NCI-H774 (cell line): ENCODE results near the gene NID1.
A peak's percentile ranks its signal among the peaks of the same experiment; 100 is the strongest.

Experiments used
- DNase-seq: peaks from one replicate; lab custom pipeline; 2025; lab: John Stamatoyannopoulos, UW

The NID1 gene, protein sequence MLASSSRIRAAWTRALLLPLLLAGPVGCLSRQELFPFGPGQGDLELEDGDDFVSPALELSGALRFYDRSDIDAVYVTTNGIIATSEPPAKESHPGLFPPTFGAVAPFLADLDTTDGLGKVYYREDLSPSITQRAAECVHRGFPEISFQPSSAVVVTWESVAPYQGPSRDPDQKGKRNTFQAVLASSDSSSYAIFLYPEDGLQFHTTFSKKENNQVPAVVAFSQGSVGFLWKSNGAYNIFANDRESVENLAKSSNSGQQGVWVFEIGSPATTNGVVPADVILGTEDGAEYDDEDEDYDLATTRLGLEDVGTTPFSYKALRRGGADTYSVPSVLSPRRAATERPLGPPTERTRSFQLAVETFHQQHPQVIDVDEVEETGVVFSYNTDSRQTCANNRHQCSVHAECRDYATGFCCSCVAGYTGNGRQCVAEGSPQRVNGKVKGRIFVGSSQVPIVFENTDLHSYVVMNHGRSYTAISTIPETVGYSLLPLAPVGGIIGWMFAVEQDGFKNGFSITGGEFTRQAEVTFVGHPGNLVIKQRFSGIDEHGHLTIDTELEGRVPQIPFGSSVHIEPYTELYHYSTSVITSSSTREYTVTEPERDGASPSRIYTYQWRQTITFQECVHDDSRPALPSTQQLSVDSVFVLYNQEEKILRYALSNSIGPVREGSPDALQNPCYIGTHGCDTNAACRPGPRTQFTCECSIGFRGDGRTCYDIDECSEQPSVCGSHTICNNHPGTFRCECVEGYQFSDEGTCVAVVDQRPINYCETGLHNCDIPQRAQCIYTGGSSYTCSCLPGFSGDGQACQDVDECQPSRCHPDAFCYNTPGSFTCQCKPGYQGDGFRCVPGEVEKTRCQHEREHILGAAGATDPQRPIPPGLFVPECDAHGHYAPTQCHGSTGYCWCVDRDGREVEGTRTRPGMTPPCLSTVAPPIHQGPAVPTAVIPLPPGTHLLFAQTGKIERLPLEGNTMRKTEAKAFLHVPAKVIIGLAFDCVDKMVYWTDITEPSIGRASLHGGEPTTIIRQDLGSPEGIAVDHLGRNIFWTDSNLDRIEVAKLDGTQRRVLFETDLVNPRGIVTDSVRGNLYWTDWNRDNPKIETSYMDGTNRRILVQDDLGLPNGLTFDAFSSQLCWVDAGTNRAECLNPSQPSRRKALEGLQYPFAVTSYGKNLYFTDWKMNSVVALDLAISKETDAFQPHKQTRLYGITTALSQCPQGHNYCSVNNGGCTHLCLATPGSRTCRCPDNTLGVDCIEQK

GRCh38 chr1:236064674-236065508, at the start of gene NID1:
NID1 (minus strand) TSS chr1:236065090; CDS start chr1:236065079, 11 bp downstream.
- peak; percentile 67 for DNase-seq

- DNase-seq, result no peak
Measured at GRCh38 chr1:236114076-236114747, 49.3 kb upstream of the NID1 start.

GRCh38 chr1:236113324-236114032, 48.6 kb upstream of the NID1 start:
- DNase-seq, result no peak

GRCh38 chr1:236112332-236112627, 47.4 kb upstream of the NID1 start:
- no peak for DNase-seq

GRCh38 chr1:236111527-236112331, 46.8 kb upstream of the NID1 start:
- no peak for DNase-seq

GRCh38 chr1:236110137-236110536, 45.2 kb upstream of the NID1 start:
- DNase-seq, result no peak

DNA sequence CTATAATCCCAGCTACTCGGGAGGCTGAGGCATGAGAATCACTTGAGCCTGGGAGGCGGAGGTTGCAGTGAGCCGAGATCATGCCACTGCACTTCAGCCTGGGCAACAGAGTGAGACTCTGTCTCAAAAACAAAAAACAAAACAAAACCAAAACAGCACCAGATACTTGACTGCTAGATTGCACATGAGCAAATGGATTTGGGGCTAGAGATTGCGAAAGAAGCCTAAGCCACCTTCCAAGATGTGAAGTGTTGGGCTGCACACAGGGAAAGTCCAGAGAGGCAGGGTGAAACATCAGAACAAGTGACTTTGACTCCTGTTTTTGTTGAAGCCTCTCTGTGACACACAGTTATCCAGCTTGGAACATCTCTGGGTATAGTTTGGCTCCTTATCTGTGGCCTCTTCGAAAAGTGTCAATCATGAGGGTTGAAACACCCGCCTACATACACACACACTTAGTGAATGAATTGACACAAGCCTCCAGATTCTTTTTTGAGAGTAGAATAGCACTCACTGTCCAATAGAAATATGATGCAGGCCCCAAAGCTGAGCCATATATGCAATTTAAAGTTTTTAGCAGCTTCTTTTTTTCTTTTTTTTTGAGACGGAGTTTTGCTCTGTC, 43.2 kb upstream of the NID1 start:
- DNase-seq, result no peak

GRCh38 chr1:236107121-236107907, 42.4 kb upstream of the NID1 start:
- no peak for DNase-seq

GRCh38 chr1:236103646-236104218, 38.8 kb upstream of the NID1 start:
- peak; percentile 47 for DNase-seq

GRCh38 chr1:236103059-236103458, 38.2 kb upstream of the NID1 start:
- DNase-seq, result no peak

- no peak for DNase-seq
Measured at GRCh38 chr1:236102611-236103010, 37.7 kb upstream of the NID1 start.

DNA sequence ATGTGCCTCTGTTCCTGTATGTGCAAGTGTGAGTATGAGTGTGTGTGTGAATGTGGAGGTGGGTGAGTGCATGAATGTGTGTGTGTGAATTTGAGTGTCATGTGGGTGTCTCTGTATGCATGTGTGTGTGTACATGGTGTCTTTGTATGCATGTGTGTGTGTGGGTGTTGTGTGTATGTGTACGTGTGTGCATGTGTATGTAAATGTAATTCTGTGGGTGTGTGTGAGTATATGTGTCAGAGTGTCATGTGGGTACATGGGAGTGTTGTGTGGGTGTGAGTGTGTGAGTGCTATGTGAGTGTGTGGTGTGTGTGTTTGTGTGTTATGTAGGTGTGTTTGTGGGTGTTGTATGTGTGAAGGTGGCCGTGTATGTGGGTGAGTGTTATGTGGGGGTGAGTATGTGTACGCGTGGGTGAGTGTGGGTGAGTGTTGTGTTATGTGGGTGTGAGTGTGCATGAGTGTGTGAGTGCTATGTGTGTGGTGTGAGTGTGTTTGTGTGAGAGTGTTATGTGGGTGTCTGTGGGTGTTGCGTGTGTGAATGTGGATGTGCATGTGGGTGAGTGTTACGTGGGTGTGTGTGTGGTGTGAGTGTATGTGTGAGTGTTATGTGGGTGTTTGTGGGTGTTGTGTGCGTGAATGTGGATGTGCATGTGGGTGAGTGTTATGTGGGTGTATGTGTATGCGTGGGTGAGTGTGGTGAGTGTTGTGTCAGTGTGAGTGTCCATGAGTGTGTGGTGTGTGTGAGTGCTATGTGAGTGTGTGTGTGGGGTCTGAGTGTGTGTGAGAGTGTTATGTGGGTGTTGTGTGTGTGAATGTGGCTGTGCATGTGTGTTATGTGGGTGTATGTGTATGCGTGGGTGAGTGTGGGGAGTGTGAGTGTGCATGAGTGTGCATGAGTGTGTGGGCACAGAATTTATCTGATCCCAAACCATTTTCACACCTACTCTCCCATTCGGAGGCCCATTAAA, 36.6 kb upstream of the NID1 start:
- no peak for DNase-seq

DNA sequence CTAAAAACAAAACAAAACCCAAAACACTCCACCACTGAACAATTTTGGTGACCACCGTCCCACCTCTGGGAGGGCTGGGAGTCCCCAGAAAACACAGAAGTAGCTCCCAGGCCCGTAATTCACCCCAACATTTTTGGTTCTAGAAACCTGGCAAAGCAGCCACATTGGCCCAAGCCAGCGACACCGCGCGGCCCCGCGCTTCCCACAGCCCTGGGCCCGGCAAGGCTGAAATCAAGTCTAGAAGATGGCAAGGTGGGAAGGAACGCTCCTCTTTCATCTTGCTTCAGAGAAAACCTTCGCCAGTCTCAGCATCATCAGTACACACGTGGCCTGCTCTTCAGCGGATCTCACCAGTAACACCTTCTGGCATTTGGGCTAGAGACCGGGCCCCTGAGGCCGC, 35.9 kb upstream of the NID1 start:
- DNase-seq, result no peak

DNA sequence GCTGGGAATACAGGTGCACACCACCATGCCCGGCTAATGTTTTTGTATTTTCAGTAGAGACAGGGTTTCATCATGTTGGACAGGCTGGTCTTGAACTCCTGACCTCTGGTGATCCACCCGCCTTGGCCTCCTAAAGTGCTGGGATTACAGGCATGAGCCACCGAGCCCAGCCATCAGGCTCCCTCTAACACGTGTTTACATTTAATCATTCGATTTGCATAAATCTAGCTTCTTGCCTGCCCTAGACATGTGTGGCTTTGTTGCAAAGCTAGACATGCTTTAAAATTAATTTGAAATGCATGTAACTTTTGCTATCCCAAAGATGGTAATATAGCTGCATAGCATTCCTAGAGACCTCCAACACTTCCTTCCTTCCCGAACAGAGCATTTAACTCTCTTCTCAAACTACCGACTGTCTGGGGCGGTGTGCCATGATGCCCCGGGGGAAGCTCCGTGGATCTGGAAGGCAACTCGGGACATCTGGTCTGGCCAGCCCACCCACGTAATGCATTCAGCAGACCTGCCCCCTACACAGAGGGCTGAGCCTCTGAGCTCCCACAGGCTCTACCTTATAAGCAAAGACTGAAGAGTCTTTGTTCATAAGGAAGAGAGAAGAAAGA, 34.6 kb upstream of the NID1 start:
- no peak for DNase-seq

- DNase-seq, result no peak
Measured at GRCh38 chr1:236098267-236098666, 33.4 kb upstream of the NID1 start.
